HepG2 (cell line): ENCODE measurements around the gene RTP4.

Source experiments
- GLI4 ChIP-seq: sonication (generic); formaldehyde crosslinking; IDR thresholded peaks from 2 replicates; pipeline ENCODE4 v1.5.1; 2020; ENCODE audit warnings: missing genetic modification reagents, mild to moderate bottlenecking, moderate library complexity, borderline replicate concordance
- MED13 ChIP-seq: sonication (generic); formaldehyde crosslinking; IDR thresholded peaks from 2 replicates; pipeline ENCODE4 v1.5.0; 2020; ENCODE audit warnings: missing genetic modification reagents
- RELA ChIP-seq: sonication (generic); formaldehyde crosslinking; IDR thresholded peaks from 2 replicates; pipeline ENCODE4 v1.4.0; 2020; ENCODE audit warnings: missing genetic modification reagents
- ZNF704 ChIP-seq: sonication (generic); formaldehyde crosslinking; IDR thresholded peaks from 2 replicates; pipeline ENCODE4 v1.8.1; 2023; ENCODE audit warnings: mild to moderate bottlenecking, inconsistent platforms, moderate library complexity, missing genetic modification reagents, borderline replicate concordance
- ZNF780A ChIP-seq: sonication (generic); formaldehyde crosslinking; IDR thresholded peaks from 2 replicates; pipeline ENCODE4 v1.8.0; 2022; ENCODE audit warnings: mild to moderate bottlenecking, missing genetic modification reagents, moderate library complexity

- TF ChIP-seq GLI4 (CRISPR knock-in tag): no peak
- TF ChIP-seq RELA (CRISPR knock-in tag): no peak
- no peak for TF ChIP-seq MED13 (CRISPR knock-in tag)
- no peak for TF ChIP-seq ZNF780A (CRISPR knock-in tag)
- no peak for TF ChIP-seq ZNF704 (CRISPR knock-in tag)
These were observed 33.7 kb downstream of the RTP4 start for GRCh38 chr3:187401856-187402255.
